ENCODE measurements around the gene ADORA2B. TPM values are rescaled to one million over a fixed set of nuclear protein-coding genes. Genes with fewer than 3 reads are reported as not detected.

ADORA2B gene
- total and polyA plus RNA-seq, 2 of the 8 experiments (the other 6 are each of a cell fraction or from before 2014, with no cell fraction given), result 2.6 to 8.2 TPM

- H3K79me1 ChIP-seq (ENCODE audit: low read depth, low read length), result no peaks in the 10 kb centered on the region; the same call in 1 of the 2 replicates
- no peak overlapping the region for H3K18ac ChIP-seq (ENCODE audit: extremely low read depth, low read length)
- no peaks in the 10 kb centered on the region for H3K9me3 ChIP-seq (ENCODE audit: insufficient read depth in 2 of 2, low read depth in 1 of 2, low read length in 1 of 2)
- no peak overlapping the region for H4K5ac ChIP-seq (ENCODE audit: insufficient read length, low read depth, low read length)
- no peaks in the 10 kb centered on the region for H3K23me2 ChIP-seq (ENCODE audit: low read depth, low read length)
- H2AFZ ChIP-seq (ENCODE audit: low read length), result no peak overlapping the region
- H3K4ac ChIP-seq (replicated peaks; ENCODE audit: insufficient read length, low read depth, low read length), result no peak overlapping the region
- no peak overlapping the region for H4K91ac ChIP-seq (replicated peaks; ENCODE audit: insufficient read length, low read length)
- peaks cover 0 to 3% (median 0%) of the 10 kb centered on the region in 4 experiments; a peak in 2 of 7 replicates for H3K4me1 ChIP-seq (replicated peaks in 1 of 4; ENCODE audit: control insufficient read depth in 3 of 4, insufficient read depth in 4 of 4, low read length in 3 of 4)
- POLR2A ChIA-PET (ENCODE audit: partially characterized antibody), result interaction anchor here (0.6 to 1.9 kb wide), 4 partner anchors 12 to 51 kb away, joined by 4 to 6 read pairs (median 4); partner anchors contain the start of genes TTC19 and ZSWIM7
- H3K36me3 ChIP-seq (ENCODE audit: control insufficient read depth in 2 of 4, insufficient read depth in 4 of 4, low read length in 3 of 4), result no peaks in the 10 kb centered on the region
- H2BK15ac ChIP-seq (ENCODE audit: low read length), result no peak overlapping the region
- no peak overlapping the region for H3K23ac ChIP-seq (ENCODE audit: insufficient read length)
- no peak overlapping the region for H3K4me3 ChIP-seq (ENCODE audit: extremely low read depth in 1 of 4, insufficient read depth in 2 of 4, low read depth in 3 of 4, low read length in 4 of 4)
- DNase-seq (ENCODE audit: low read depth in 1 of 2, low spot score in 2 of 2) (no peak), FAIRE-seq (no peak)
- WGBS, 2 experiments (ENCODE audit: extremely low coverage in 1 of 2, insufficient coverage in 1 of 2, insufficient read length in 1 of 2, insufficient replicate concordance in 2 of 2, low coverage in 1 of 2, low lambda C conversion rate in 2 of 2, missing lambda C conversion rate in 1 of 2), result 78% methylated on average over 22 of the region's 22 CpGs; no CpG with 5 or more reads in 1 of the 2 experiments
- H2BK5ac ChIP-seq (ENCODE audit: low read depth, low read length), result no peak overlapping the region
- H3K27ac ChIP-seq (ENCODE audit: low read depth, low read length), result no peak overlapping the region
- H2BK20ac ChIP-seq (ENCODE audit: low read length), result no peak overlapping the region
- no peak overlapping the region for H2AK5ac ChIP-seq (ENCODE audit: low read depth, low read length)
- CTCF ChIA-PET (ENCODE audit: partially characterized antibody), result interaction anchor here (1.0 to 2.0 kb wide), 4 partner anchors 14 to 47 kb away, joined by 3 to 7 read pairs (median 3); partner anchors contain the start of genes TTC19 and ZSWIM7
- H3K14ac ChIP-seq (ENCODE audit: insufficient read length), result no peak overlapping the region
- no peaks in the 10 kb centered on the region for H4K20me1 ChIP-seq (replicated peaks in 1 of 2; ENCODE audit: control insufficient read depth in 1 of 2, insufficient read depth in 2 of 2, low read length in 2 of 2)
- H3K56ac ChIP-seq (replicated peaks; ENCODE audit: insufficient read length, low read depth, low read length), result no peak overlapping the region
- no peak overlapping the region for H4K8ac ChIP-seq (ENCODE audit: extremely low read depth, insufficient read depth, low read length)
- H3K9ac ChIP-seq (replicated peaks in 1 of 4; ENCODE audit: extremely low read depth in 1 of 4, low read depth in 3 of 4, low read length in 3 of 4), result no peak overlapping the region
- no peak overlapping the region for H2BK120ac ChIP-seq (replicated peaks; ENCODE audit: low read depth, low read length)
- H3K27me3 ChIP-seq (replicated peaks in 1 of 4; ENCODE audit: control insufficient read depth in 3 of 4, extremely low read depth in 1 of 4, insufficient read depth in 3 of 4, low read length in 3 of 4), result no peaks in the 10 kb centered on the region
- H3K79me2 ChIP-seq (ENCODE audit: control insufficient read depth in 1 of 2, insufficient read depth in 2 of 2, low read length in 2 of 2), result no peaks in the 10 kb centered on the region
- no peak overlapping the region for H3K4me2 ChIP-seq (ENCODE audit: insufficient read depth in 1 of 2, low read depth in 2 of 2, low read length in 2 of 2)
- no peak overlapping the region for H2BK12ac ChIP-seq (ENCODE audit: low read depth, low read length)
- TF ChIP-seq HDAC2 (IDR thresholded peaks at IDR 0.05; ENCODE audit: borderline replicate concordance in 1 of 2, low read depth in 2 of 2, low read length in 2 of 2) (no peak), SUZ12 (IDR thresholded peaks at IDR 0.05; ENCODE audit: low read length) (no peak), BRCA1 (IDR thresholded peaks at IDR 0.05; ENCODE audit: low read depth, low read length) (no peak), KDM4A (IDR thresholded peaks at IDR 0.05; ENCODE audit: low read depth, low read length, severe bottlenecking) (no peak)
These were observed 8.2 kb downstream of the ADORA2B start for GRCh38 chr17:15952916-15953790.
